Aorta (tissue), 5 donors: ENCODE results near the gene TMEM202. TPM values are rescaled to one million over a fixed set of nuclear protein-coding genes. Genes with fewer than 3 reads are reported as not detected.
"Not testable (repeated sequence)": the region's sequence is repeated elsewhere in the genome, so short reads cannot be mapped to it uniquely, and the experiment has no call there.

Experiments used
- ATAC-seq: fragments of 200-7000 bp; cut with Tn5 transposase; one replicate; pipeline ENCODE4 v1.9.1; 2022; ENCODE audit warnings: moderate library complexity; ENCODE audit not compliant: low FRiP score
- DNase-seq, 2 donors: peaks; one replicate each; pipeline ENCODE4 v3.0.0-alpha.2; 2020
- H3K27ac ChIP-seq, 2 donors: one replicate each; pipeline ENCODE4 v1.5.1; 2013; ENCODE audit warnings: low read length in 2 of 2, mild to moderate bottlenecking in 2 of 2, moderate library complexity in 2 of 2, control low read depth in 1 of 2, inconsistent platforms in 1 of 2, low read depth in 1 of 2
- H3K27me3 ChIP-seq, 2 donors: one replicate each; pipeline ENCODE4 v1.6.1; 2013; ENCODE audit warnings: control low read depth in 1 of 2, low read length in 1 of 2, mild to moderate bottlenecking in 1 of 2, moderate library complexity in 1 of 2; ENCODE audit not compliant: insufficient read depth in 2 of 2, control insufficient read depth in 1 of 2
- H3K36me3 ChIP-seq, 2 donors: one replicate each; pipeline ENCODE4 v1.6.1; 2013; ENCODE audit warnings: control low read depth in 1 of 2, low read length in 1 of 2, mild to moderate bottlenecking in 1 of 2; ENCODE audit not compliant: insufficient read depth in 2 of 2, control insufficient read depth in 1 of 2
- H3K4me1 ChIP-seq, 2 donors: one replicate each; pipeline ENCODE4 v1.6.1; 2013; ENCODE audit warnings: low read length in 2 of 2, control low read depth in 1 of 2, mild to moderate bottlenecking in 1 of 2, moderate library complexity in 1 of 2; ENCODE audit not compliant: insufficient read depth in 2 of 2, control insufficient read depth in 1 of 2
- H3K4me3 ChIP-seq, 2 donors: one replicate each; pipeline ENCODE4 v1.5.1; 2013; ENCODE audit warnings: low read length in 2 of 2, control low read depth in 1 of 2, mild to moderate bottlenecking in 1 of 2
- H3K9me3 ChIP-seq: one replicate; pipeline ENCODE4 v1.6.1; 2013; ENCODE audit warnings: mild to moderate bottlenecking, low read length; ENCODE audit not compliant: control insufficient read depth
- WGBS, 2 donors: extraction: QIAGEN DNeasy Blood & Tissue Kit; methylation state at CpG; one replicate each; pipeline ENCODE4 v1.1.7; 2013; 5-methylcytosine and 5-hydroxymethylcytosine counted together
- intact Hi-C, 2 donors: fragments of 100-400 bp; cut with DNase I; formaldehyde crosslinking; loops; one replicate each; pipeline versions ENCODE4 v1.14.2 to v1.15.0; 2022
- polyA plus RNA-seq, 2 donors: library from polyadenylated mRNA; stranded (reverse); fragments of 200-250 nt; gene quantifications; one replicate each; pipeline ENCODE4 v1.2.3, GENCODE V29; 2013
- total RNA-seq, 2 donors: library from RNA; stranded (reverse); fragmentation: NEBNext Ultra II Directional; extraction: Animal tissue kit (Norgen Biotek cat#: 25700); gene quantifications; one replicate each; pipeline ENCODE4 v1.2.1, GENCODE V29; 2021
- donor health status: healthy with polysubstance abuse.
- donor health status: Bipolar disorder and iron deficiency.
- donor health status: DM: no; HTN: no; CAD: no.
- donor health status: DM: no; HTN: no; CAD: no.
- donor health status: DM: yes; HTN: yes; CAD: no.

TMEM202 gene
- total and polyA plus RNA-seq, 4 donors = not detected

DNA sequence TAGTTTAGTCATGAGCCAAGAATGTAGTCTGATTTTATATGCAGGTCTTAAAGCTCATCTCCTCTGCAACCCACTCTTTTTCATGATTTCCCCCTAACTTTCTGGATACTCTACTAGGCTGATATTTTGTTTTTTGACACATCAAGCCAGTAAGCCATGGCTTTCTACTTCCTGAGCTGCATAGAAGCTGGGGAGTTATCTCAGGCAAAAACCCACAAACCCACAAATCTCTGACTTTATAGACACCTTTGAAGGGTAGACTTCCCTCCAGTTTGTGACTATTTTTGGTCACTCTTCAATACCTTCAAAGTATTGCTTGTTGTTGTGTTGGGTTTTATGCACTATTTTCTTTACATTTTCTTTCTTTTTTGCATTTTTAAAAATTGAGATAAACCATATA lies 28.6 kb downstream of the TMEM202 start:
- H3K27ac ChIP-seq = no peak overlapping the region
- H3K27me3 ChIP-seq = no peaks in the 10 kb centered on the region
- intact Hi-C loops = no loop called here
- H3K36me3 ChIP-seq = no peaks in the 10 kb centered on the region
- H3K9me3 ChIP-seq = peaks cover 1% of the 10 kb centered on the region
- no peak overlapping the region for H3K4me3 ChIP-seq
- no peak for ATAC-seq
- no peaks in the 10 kb centered on the region for H3K4me1 ChIP-seq
- DNase-seq = no peak

DNA sequence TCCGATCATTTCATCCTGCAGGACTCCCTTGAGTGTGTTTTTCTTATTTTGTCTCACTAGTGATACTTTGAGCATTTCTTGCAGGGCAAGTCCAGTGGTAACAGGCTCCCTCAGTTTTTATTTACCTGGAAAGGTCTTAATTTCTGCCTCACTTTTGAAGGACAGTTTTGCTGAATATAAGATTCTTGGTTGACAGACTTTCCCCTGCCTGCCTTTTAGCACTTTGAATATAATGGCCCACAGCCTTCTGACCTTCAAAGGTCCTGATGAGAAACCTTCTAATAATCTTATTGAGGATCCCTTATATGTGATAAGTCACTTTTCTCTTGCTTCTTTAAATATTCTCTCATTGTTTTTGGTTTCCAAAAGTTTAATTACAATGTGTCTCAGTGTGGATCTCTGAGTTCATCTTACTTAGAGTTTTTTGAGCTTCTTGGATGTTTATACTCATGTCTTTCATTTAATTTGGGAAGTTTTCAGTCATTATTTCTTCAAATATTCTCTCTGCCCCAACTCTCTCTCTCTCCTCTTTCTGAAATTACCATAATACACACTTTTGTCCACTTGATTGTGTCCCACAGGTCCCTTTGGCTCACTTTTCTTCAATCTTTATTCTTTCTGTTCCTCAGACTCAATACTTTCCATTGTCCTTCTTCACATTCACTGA lies 39.7 kb downstream of the TMEM202 start:
- Histone ChIP-seq H3K9me3 (peaks cover 3% of the 10 kb centered on the region), H3K4me3 (no peak overlapping the region), H3K27ac (no peak overlapping the region), H3K36me3 (no peaks in the 10 kb centered on the region), H3K27me3 (no peaks in the 10 kb centered on the region), H3K4me1 (no peaks in the 10 kb centered on the region)
- 88 to 91% methylated on average over 1 of the region's 1 CpG for WGBS, 2 donors
- ATAC-seq = no peak
- no peak for DNase-seq
- intact Hi-C loops = no loop called here

DNA sequence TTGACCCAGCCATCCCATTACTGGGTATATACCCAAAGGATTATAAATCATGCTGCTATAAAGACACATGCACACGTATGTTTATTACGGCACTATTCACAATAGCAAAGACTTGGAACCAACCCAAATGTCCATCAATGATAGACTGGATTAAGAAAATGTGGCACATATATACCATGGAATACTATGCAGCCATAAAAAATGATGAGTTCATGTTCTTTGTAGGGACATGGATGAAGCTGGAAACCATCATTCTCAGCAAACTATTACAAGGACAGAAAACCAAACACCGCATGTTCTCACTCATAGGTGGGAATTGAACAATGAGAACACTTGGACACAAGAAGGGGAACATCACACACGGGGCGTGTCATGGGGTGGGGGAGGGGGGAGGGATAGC lies 44.7 kb downstream of the TMEM202 start:
- H3K4me1 ChIP-seq, H3K36me3 ChIP-seq, DNase-seq, H3K9me3 ChIP-seq, H3K27ac ChIP-seq, intact Hi-C loops, ATAC-seq, H3K4me3 ChIP-seq, H3K27me3 ChIP-seq: not testable (repeated sequence)
- 83 to 87% methylated on average over 3 of the region's 5 CpGs for WGBS, 2 donors

DNA sequence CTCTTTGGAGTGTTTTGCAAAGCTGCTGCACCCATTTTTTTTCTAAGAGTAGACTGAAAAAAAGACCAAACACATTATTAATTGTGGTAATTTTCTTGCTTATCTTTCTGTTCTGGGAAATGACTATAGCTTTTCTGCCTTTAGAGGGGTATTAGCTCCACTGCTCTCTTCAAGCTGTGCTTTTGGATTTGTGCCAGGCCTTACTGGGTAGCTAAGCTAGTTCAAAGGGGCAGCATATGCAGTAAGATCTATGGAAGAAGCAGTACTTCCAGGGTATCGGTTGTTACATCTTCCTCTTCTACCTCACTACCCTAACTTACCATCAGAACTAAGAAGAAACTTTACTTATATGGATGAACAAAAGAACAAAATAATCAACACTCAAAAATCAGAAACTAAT lies 47.3 kb downstream of the TMEM202 start:
- Histone ChIP-seq H3K4me3 (no peak overlapping the region), H3K4me1 (no peaks in the 10 kb centered on the region), H3K27ac (no peak overlapping the region), H3K36me3 (no peaks in the 10 kb centered on the region), H3K9me3 (no peaks in the 10 kb centered on the region), H3K27me3 (no peaks in the 10 kb centered on the region)
- 78 to 90% methylated on average over 1 of the region's 1 CpG for WGBS, 2 donors
- intact Hi-C loops = no loop called here
- ATAC-seq (no peak), DNase-seq (no peak)

- DNase-seq (no peak), ATAC-seq (no peak)
- WGBS, 2 donors = 81 to 85% methylated on average over 6 of the region's 6 CpGs
- H3K9me3 ChIP-seq = no peaks in the 10 kb centered on the region
- H3K4me1 ChIP-seq = no peaks in the 10 kb centered on the region
- no peak overlapping the region for H3K4me3 ChIP-seq
- intact Hi-C loops = no loop called here
- H3K27ac ChIP-seq = no peak overlapping the region
- no peaks in the 10 kb centered on the region for H3K27me3 ChIP-seq
- H3K36me3 ChIP-seq = no peaks in the 10 kb centered on the region
These were observed 52.7 kb downstream of the TMEM202 start for GRCh38 chr15:72450805-72451204.

- H3K27me3 ChIP-seq = no peaks in the 10 kb centered on the region
- no peak for DNase-seq
- no peak overlapping the region for H3K4me3 ChIP-seq
- H3K9me3 ChIP-seq = no peaks in the 10 kb centered on the region
- WGBS, 2 donors = 84 to 85% methylated on average over 9 of the region's 9 CpGs
- H3K4me1 ChIP-seq = no peaks in the 10 kb centered on the region
- no peak overlapping the region for H3K27ac ChIP-seq
- no peak for ATAC-seq
- H3K36me3 ChIP-seq = no peaks in the 10 kb centered on the region
- intact Hi-C loops = no loop called here
These were observed 53.1 kb downstream of the TMEM202 start for GRCh38 chr15:72451224-72451623.

GRCh38 chr15:72456684-72457083 lies 58.6 kb downstream of the TMEM202 start:
- ATAC-seq (no peak), DNase-seq (no peak)
- Histone ChIP-seq H3K4me3 (no peak overlapping the region), H3K36me3 (no peaks in the 10 kb centered on the region), H3K9me3 (no peaks in the 10 kb centered on the region), H3K27me3 (no peaks in the 10 kb centered on the region), H3K4me1 (no peaks in the 10 kb centered on the region), H3K27ac (no peak overlapping the region)
- intact Hi-C loops = no loop called here
- 94 to 95% methylated on average over 7 of the region's 7 CpGs for WGBS, 2 donors

Other genes with a start within 250 kb of the TMEM202 start
- gene GRAMD2A, start 200.5 kb upstream of the TMEM202 start, total RNA-seq = 1 to 10 TPM in 1 of 2 donors, under 1 TPM in 1; 0.91 to 1.5 TPM
- under 1 TPM; 0.13 to 0.20 TPM for gene GRAMD2A, start 200.5 kb upstream of the TMEM202 start, polyA plus RNA-seq
- gene PKM, start 167.1 kb upstream of the TMEM202 start, total RNA-seq = 100 to 1,000 TPM; 478 to 588 TPM
- gene PKM, start 167.1 kb upstream of the TMEM202 start, polyA plus RNA-seq = 100 to 1,000 TPM; 238 to 429 TPM
- 10 to 100 TPM; 63.1 to 72.2 TPM for gene PARP6, start 125.8 kb upstream of the TMEM202 start, total RNA-seq
- gene PARP6, start 125.8 kb upstream of the TMEM202 start, polyA plus RNA-seq = 100 to 1,000 TPM in 1 of 2 donors, 10 to 100 TPM in 1; 28.0 to 143 TPM
- gene CELF6, start 78.1 kb upstream of the TMEM202 start, total RNA-seq = 1 to 10 TPM; 1.0 to 1.9 TPM
- gene CELF6, start 78.1 kb upstream of the TMEM202 start, polyA plus RNA-seq = 1 to 10 TPM in 1 of 2 donors, under 1 TPM in 1; 0.25 to 7.7 TPM
- gene HEXA, start 22.3 kb upstream of the TMEM202 start, total RNA-seq = 100 to 1,000 TPM; 101 to 144 TPM
- 10 to 100 TPM; 58.2 to 96.8 TPM for gene HEXA, start 22.3 kb upstream of the TMEM202 start, polyA plus RNA-seq
- gene ARIH1, start 76.0 kb downstream of the TMEM202 start, total RNA-seq = 100 to 1,000 TPM; 162 to 165 TPM
- gene ARIH1, start 76.0 kb downstream of the TMEM202 start, polyA plus RNA-seq = 10 to 100 TPM; 27.2 to 29.9 TPM